Mononuclear cell (primary cell): ENCODE results near the gene WDR62. TPM values are rescaled to one million over a fixed set of nuclear protein-coding genes. Genes with fewer than 3 reads are reported as not detected.

Experiments
- H3K27me3 ChIP-seq: 2 replicates; pipeline ENCODE4 v1.6.0; 2011; ENCODE audit warnings: low read length, control low read depth; ENCODE audit not compliant: insufficient read depth
- H3K4me1 ChIP-seq: 2 replicates; pipeline ENCODE4 v1.5.1; 2011; ENCODE audit warnings: mild to moderate bottlenecking, low read length, control low read depth; ENCODE audit not compliant: insufficient read depth
- H3K4me3 ChIP-seq: 2 replicates; pipeline ENCODE4 v1.5.1; 2011; ENCODE audit warnings: mild to moderate bottlenecking, low read length, moderate library complexity
- H3K9me3 ChIP-seq: 2 replicates; pipeline ENCODE4 v1.5.1; 2011; ENCODE audit warnings: low read depth, mild to moderate bottlenecking, control low read depth, low read length
- total RNA-seq: library from RNA; depleted of rRNA; stranded (reverse); fragments of >200 nt; gene quantifications from one replicate; pipeline ENCODE4 v1.2.3, GENCODE V29; 2012

Gene WDR62
- total RNA-seq: 1.4 TPM

DNA sequence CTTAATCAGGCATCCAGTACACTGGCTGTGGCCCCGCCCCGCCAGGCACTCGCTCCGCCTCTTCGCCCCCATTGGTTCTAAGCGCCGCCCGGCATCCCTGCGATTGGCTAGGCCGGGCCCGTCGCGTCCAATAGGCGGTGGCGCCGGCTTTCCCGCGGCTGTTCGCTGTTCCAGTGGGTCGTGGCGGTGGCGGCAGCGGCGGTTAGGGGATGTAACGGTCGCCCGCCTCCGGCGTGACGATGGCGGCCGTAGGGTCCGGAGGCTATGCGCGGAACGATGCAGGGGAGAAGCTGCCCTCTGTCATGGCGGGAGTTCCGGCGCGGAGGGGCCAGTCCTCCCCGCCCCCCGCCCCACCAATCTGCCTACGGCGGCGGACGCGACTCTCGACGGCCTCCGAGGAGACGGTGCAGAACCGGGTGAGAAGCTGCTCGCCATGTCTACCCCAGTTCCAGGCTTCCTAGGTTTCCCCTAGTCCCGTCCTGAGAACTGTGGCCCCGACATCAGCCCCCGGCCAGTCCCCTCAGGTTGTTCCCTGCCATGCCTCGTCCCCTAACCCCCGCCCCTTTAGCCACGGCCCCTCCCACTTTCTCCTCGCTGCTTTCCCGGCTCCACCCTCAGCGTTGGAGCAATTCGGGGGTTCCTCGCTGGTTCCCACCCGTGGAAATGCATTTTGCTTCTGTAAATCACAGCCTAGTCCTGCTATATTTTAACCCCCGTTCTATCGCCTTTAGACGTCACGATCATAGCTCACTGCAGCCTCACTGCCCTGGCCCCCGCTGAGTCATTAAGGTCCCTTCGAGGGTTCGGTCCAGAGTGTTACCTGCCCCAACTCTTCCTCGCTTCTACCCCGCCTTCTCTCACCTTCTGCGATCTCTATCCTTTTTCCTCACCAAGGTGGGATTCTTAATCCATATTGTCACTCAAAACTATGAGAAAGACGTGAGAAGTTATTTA is at the start of gene WDR62:
TSS of gene WDR62 (plus strand) at position 165 of the 954 bp plus-strand sequence. CDS start at position 240, 75 bp downstream.
- no peaks in the 10 kb centered on the region for H3K27me3 ChIP-seq
- no peaks in the 10 kb centered on the region for H3K9me3 ChIP-seq
- peaks cover 27% of the 10 kb centered on the region for H3K4me1 ChIP-seq
- H3K4me3 ChIP-seq: peak within 1 kb of the TSS; percentile 72

GRCh38 chr19:36006955-36007354 is 47.7 kb upstream of the WDR62 start:
- Histone ChIP-seq H3K9me3 (no peaks in the 10 kb centered on the region), H3K4me1 (peaks cover 11% of the 10 kb centered on the region), H3K4me3 (no peak overlapping the region), H3K27me3 (no peaks in the 10 kb centered on the region)

DNA sequence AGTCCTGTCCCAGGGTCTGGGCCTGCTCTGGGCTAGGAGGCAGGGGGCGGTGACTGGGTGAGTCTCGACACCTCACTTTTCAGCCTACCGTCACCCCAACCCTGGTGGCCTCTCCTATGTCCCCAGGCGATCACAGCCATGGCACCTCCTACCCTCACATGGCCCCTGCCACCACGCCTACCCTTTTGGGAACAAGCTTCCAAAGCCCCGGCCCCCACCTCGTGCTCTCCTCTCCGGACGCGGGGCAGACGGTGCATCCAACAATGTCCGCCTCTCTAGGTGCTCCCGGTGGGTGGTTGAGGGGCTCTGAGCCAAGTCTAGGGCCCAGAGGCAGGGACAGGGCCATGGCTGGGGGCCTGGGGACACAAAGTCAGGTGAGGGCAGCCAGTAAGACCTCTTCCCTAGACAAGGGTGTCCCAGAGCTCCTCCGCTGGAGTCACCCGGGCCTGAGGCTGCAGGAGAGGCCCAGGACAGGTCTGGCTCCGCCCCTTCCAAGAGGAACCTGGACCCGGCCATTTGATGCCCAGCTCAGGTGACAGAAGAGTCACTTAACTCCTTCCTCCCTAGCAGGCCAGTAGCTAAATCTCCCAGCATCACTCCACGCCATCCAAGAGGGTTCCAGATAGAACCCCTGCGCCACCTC is 46.2 kb upstream of the WDR62 start, which contains the start of gene SYNE4:
TSS of gene SYNE4 (minus strand) at position 478 of the 643 bp plus-strand sequence. CDS start at position 346, 132 bp downstream.
- Histone ChIP-seq H3K4me1 (peaks cover 18% of the 10 kb centered on the region), H3K27me3 (no peaks in the 10 kb centered on the region), H3K9me3 (no peaks in the 10 kb centered on the region), H3K4me3 (peak within 1 kb of the TSS; percentile 4)

DNA sequence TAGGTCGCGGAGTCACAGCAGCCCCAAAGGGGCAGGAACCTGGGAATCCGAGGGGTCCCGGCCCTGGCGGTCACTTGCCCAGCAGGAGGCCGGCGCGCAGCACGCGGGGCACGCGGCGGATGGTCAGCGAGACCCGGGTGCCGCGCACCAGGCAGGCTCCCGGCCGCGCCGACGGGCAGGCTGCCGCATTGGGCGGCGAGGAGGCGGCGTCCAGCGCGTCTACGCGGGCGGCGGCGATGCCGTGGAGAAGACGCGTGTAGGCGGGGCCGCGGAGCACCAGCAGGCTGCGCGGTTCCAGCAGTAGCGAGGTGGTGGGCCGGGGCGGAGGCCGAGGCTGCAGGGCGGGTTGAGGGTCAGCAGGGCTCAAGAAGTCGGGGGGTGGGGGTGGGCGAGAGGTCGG is 45.5 kb upstream of the WDR62 start:
- Histone ChIP-seq H3K4me3 (peak overlapping the region; percentile 4), H3K27me3 (no peaks in the 10 kb centered on the region), H3K9me3 (no peaks in the 10 kb centered on the region)

DNA sequence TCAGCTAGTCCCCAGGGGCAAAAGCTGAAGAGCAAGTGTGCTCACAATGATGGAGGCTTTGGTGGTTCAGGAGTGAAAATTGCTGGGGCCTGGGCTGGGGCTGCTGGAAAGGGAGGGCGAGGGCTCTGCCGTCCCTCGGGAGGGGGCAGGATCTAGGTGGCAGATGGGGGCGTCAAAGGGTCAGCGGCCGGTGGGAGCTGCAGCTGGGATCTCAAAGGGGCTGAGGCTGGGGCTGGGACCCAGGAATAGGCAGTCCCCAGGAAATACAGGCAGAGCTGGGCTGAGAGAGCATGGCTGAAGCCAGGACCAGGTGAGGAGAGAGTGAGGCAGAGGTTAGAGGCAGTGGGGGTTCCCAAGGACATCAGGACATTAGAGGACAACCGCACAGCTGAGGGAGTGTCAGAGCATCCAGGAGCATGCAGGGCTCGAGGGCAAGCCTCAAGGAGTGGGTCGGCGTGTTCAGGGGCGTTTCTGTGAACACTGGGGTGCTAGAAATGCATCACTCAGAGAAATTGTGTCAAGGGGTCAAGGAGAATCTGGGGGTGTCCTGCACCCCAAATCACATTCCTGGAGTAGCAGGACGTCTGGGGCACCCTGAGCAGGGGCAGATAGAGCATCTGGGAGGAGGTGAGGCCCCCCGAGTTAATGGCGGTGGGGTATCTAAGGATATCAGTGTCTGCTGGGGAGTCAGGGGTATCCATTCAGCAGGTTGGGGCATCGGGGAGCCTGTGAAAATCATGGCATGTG is 44.9 kb upstream of the WDR62 start:
- no peak overlapping the region for H3K4me3 ChIP-seq
- no peaks in the 10 kb centered on the region for H3K9me3 ChIP-seq
- no peaks in the 10 kb centered on the region for H3K27me3 ChIP-seq
- H3K4me1 ChIP-seq: peaks cover 25% of the 10 kb centered on the region

More for the DNA sequence above, 45.5 kb upstream of the WDR62 start:
- peaks cover 21% of the 10 kb centered on the region for H3K4me1 ChIP-seq

DNA sequence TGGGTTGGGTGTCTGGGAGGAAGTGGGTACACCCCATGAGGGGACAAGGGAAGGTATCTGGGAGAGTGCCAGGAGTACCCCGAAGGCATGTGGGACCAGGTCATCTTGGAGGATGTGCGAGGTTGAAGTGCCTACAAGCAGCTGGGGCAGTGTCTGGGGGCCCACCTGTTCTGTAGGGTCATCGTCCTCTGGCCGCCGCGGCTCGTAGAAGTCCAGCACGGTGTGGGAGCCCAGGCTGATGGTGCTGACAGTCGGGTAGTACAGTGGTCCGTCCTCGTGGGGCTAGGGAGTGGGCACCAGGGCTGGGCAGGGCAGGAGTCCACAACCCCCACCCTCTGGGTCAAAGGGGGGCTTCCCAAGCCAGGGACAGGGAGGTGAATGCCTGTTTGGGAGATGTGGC is 44.3 kb upstream of the WDR62 start:
- Histone ChIP-seq H3K4me1 (peaks cover 29% of the 10 kb centered on the region), H3K4me3 (no peak overlapping the region), H3K9me3 (no peaks in the 10 kb centered on the region), H3K27me3 (no peaks in the 10 kb centered on the region)

- Histone ChIP-seq H3K9me3 (no peaks in the 10 kb centered on the region), H3K4me3 (peak overlapping the region; percentile 58), H3K27me3 (no peaks in the 10 kb centered on the region), H3K4me1 (peaks cover 29% of the 10 kb centered on the region)
These were observed 41.3 kb upstream of the WDR62 start for GRCh38 chr19:36013280-36014011.

DNA sequence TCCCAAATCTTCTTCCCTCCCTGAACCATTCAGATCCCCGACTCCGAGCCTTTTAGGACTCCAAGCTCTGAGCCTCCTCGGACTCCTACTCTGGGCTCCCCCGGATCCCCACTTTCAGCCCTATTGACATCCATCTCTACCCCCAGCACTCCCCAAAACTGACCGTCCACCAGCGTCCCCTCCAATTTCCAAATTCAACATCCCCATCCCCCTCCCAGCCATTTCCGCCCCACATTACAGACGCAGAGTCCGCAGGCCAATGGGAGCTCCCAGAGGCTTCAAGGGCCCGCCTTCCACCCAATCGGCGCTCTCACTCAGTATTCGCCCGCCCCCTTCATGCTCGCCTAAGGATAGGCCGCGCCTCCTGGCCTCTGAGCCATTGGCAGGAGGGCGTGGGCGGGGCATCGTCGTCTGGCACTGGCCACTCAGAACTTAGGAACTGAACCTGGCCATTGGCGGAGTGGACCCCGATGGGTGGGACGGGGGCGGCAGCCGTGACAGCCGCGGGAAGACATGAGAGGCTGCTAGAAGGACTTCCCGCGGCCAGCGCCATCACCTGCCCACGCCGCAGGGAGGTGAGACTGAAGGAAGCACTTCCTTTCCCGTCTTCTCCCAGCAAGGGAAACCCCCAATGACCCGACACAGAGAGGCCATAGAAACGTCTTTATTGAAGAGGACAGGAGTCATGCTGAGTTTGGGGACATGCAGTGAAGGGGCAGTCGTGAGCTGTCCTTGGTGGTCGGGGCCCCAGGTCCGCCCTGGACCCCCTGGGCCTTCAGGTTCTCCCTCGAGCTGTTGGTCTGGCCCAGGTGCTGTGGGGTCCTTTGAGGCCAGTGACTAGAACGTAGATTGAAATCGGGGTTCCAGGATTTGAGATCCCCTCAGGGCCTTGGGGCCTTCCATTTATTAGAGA is 40.4 kb upstream of the WDR62 start, which contains the start of gene ALKBH6:
TSS of gene ALKBH6 (minus strand) at position 202 of the 913 bp plus-strand sequence. CDS start 816 bp downstream, outside the sequence.
- Histone ChIP-seq H3K4me3 (peak within 1 kb of the TSS; percentile 58), H3K9me3 (no peaks in the 10 kb centered on the region), H3K27me3 (no peaks in the 10 kb centered on the region), H3K4me1 (peaks cover 23% of the 10 kb centered on the region)

GRCh38 chr19:36019061-36019670 is 35.5 kb upstream of the WDR62 start:
- H3K4me3 ChIP-seq: no peak overlapping the region
- H3K4me1 ChIP-seq: peaks cover 8% of the 10 kb centered on the region
- no peaks in the 10 kb centered on the region for H3K27me3 ChIP-seq
- no peaks in the 10 kb centered on the region for H3K9me3 ChIP-seq

- H3K9me3 ChIP-seq: no peaks in the 10 kb centered on the region
These were observed 31.3 kb upstream of the WDR62 start for GRCh38 chr19:36023432-36023831.

DNA sequence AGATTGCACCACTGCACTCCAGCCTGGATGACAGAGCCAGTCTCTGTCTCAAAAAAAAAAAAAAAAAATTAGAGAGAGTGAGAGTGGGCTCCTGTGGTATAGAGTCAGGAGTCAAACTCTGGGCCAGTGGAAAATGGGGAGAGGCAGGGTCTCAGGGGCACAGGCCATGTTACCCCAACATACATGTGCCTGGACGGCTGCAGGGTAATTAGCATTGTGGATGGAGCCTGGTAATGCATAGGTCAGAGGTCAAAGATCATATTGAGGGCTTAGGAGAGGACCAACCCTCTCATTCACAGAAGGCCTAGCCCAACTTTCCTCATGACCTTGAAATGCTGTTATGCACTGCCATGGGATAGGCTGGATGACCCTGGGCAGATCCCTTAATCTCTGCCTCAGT is 29.2 kb upstream of the WDR62 start:
- Histone ChIP-seq H3K9me3 (no peaks in the 10 kb centered on the region), H3K4me3 (no peak overlapping the region)

More at GRCh38 chr19:36023432-36023831, 31.3 kb upstream of the WDR62 start:
- no peak overlapping the region for H3K4me3 ChIP-seq
- no peaks in the 10 kb centered on the region for H3K27me3 ChIP-seq
- no peaks in the 10 kb centered on the region for H3K4me1 ChIP-seq

GRCh38 chr19:36026091-36026876 is 28.4 kb upstream of the WDR62 start:
- Histone ChIP-seq H3K4me1 (no peaks in the 10 kb centered on the region), H3K27me3 (no peaks in the 10 kb centered on the region), H3K4me3 (no peak overlapping the region), H3K9me3 (no peaks in the 10 kb centered on the region)

More for the DNA sequence above, 29.2 kb upstream of the WDR62 start:
- Histone ChIP-seq H3K4me1 (no peaks in the 10 kb centered on the region), H3K27me3 (no peaks in the 10 kb centered on the region)
